Activated naive CD8-positive, alpha-beta T cell treated with anti-CD3 and anti-CD28 coated beads, Interleukin-2, amount 50 U/mL, for 24 hours (primary cell): Measurements from ENCODE around the gene SARS1.

Experiments
- ATAC-seq: fragments of 150-1000 bp; cut with Tn5 transposase; one replicate; pipeline ENCODE4 v1.10.0; 2021
- DNase-seq: peaks from one replicate; pipeline ENCODE4 v3.0.0; 2021
- H3K27ac Mint-ChIP-seq: one replicate; pipeline ENCODE4 v1.8.0; 2021; ENCODE audit warnings: mild to moderate bottlenecking, mixed read lengths
- H3K27me3 Mint-ChIP-seq: one replicate; pipeline ENCODE4 v1.8.0; 2021; ENCODE audit warnings: mixed read lengths
- H3K36me3 Mint-ChIP-seq: one replicate; pipeline ENCODE4 v1.8.0; 2021; ENCODE audit warnings: low read depth, mixed read lengths
- H3K4me1 Mint-ChIP-seq: one replicate; pipeline ENCODE4 v1.8.0; 2021; ENCODE audit warnings: mixed read lengths
- H3K4me3 Mint-ChIP-seq: one replicate; pipeline ENCODE4 v1.8.0; 2021; ENCODE audit warnings: mild to moderate bottlenecking, moderate library complexity, mixed read lengths
- H3K9me3 Mint-ChIP-seq: one replicate; pipeline ENCODE4 v1.8.0; 2021; ENCODE audit warnings: mixed read lengths

The SARS1 gene

GRCh38 chr1:109265741-109266330, 52.1 kb downstream of the SARS1 start:
- H3K4me3 Mint-ChIP-seq, result no peak overlapping the region

GRCh38 chr1:109266965-109267364, 53.2 kb downstream of the SARS1 start:
- Mint-ChIP-seq H3K36me3 (no peaks in the 10 kb centered on the region), H3K4me3 (no peak overlapping the region), H3K27ac (no peak overlapping the region)

More at GRCh38 chr1:109265741-109266330, 52.1 kb downstream of the SARS1 start:
- no peaks in the 10 kb centered on the region for H3K9me3 Mint-ChIP-seq
- H3K27ac Mint-ChIP-seq, result no peak overlapping the region
- peaks cover 2% of the 10 kb centered on the region for H3K27me3 Mint-ChIP-seq
- H3K4me1 Mint-ChIP-seq, result peaks cover 3% of the 10 kb centered on the region
- H3K36me3 Mint-ChIP-seq, result no peaks in the 10 kb centered on the region
- ATAC-seq, result no peak
- no peak for DNase-seq

GRCh38 chr1:109267743-109268300, 54.1 kb downstream of the SARS1 start:
- DNase-seq (no peak), ATAC-seq (no peak)
- H3K27ac Mint-ChIP-seq, result no peak overlapping the region
- peaks cover 3% of the 10 kb centered on the region for H3K4me1 Mint-ChIP-seq
- peaks cover 2% of the 10 kb centered on the region for H3K27me3 Mint-ChIP-seq
- no peak overlapping the region for H3K4me3 Mint-ChIP-seq
- no peaks in the 10 kb centered on the region for H3K36me3 Mint-ChIP-seq
- no peaks in the 10 kb centered on the region for H3K9me3 Mint-ChIP-seq

More at GRCh38 chr1:109266965-109267364, 53.2 kb downstream of the SARS1 start:
- DNase-seq (no peak), ATAC-seq (no peak)
- peaks cover 3% of the 10 kb centered on the region for H3K4me1 Mint-ChIP-seq
- H3K9me3 Mint-ChIP-seq, result no peaks in the 10 kb centered on the region
- peaks cover 2% of the 10 kb centered on the region for H3K27me3 Mint-ChIP-seq

- H3K4me1 Mint-ChIP-seq, result peaks cover under 1% of the 10 kb centered on the region
These were observed 54.9 kb downstream of the SARS1 start for GRCh38 chr1:109268431-109269211.

GRCh38 chr1:109269212-109269980, 55.7 kb downstream of the SARS1 start:
- no peaks in the 10 kb centered on the region for H3K9me3 Mint-ChIP-seq
- H3K27me3 Mint-ChIP-seq, result no peaks in the 10 kb centered on the region
- no peak for ATAC-seq

More at GRCh38 chr1:109268431-109269211, 54.9 kb downstream of the SARS1 start:
- no peaks in the 10 kb centered on the region for H3K9me3 Mint-ChIP-seq
- H3K27me3 Mint-ChIP-seq, result no peaks in the 10 kb centered on the region
- no peak for DNase-seq
- H3K4me3 Mint-ChIP-seq, result no peak overlapping the region
- H3K27ac Mint-ChIP-seq, result no peak overlapping the region
- H3K36me3 Mint-ChIP-seq, result no peaks in the 10 kb centered on the region
- no peak for ATAC-seq

GRCh38 chr1:109269981-109270622, 56.4 kb downstream of the SARS1 start:
- Mint-ChIP-seq H3K36me3 (no peaks in the 10 kb centered on the region), H3K27ac (no peak overlapping the region), H3K4me3 (no peak overlapping the region), H3K4me1 (no peaks in the 10 kb centered on the region), H3K9me3 (no peaks in the 10 kb centered on the region), H3K27me3 (no peaks in the 10 kb centered on the region)
- DNase-seq (no peak), ATAC-seq (no peak)

More at GRCh38 chr1:109269212-109269980, 55.7 kb downstream of the SARS1 start:
- Mint-ChIP-seq H3K4me3 (no peak overlapping the region), H3K36me3 (no peaks in the 10 kb centered on the region), H3K4me1 (no peaks in the 10 kb centered on the region), H3K27ac (no peak overlapping the region)
- DNase-seq, result no peak

GRCh38 chr1:109270623-109271317, 57.1 kb downstream of the SARS1 start:
- H3K4me3 Mint-ChIP-seq, result no peak overlapping the region
- no peaks in the 10 kb centered on the region for H3K27me3 Mint-ChIP-seq
- DNase-seq, result no peak
- H3K4me1 Mint-ChIP-seq, result no peaks in the 10 kb centered on the region
- H3K27ac Mint-ChIP-seq, result no peak overlapping the region
- H3K36me3 Mint-ChIP-seq, result no peaks in the 10 kb centered on the region
- ATAC-seq, result no peak
- H3K9me3 Mint-ChIP-seq, result no peaks in the 10 kb centered on the region

GRCh38 chr1:109271458-109271857, 57.7 kb downstream of the SARS1 start:
- H3K4me3 Mint-ChIP-seq, result no peak overlapping the region
- ATAC-seq (no peak), DNase-seq (no peak)
- no peaks in the 10 kb centered on the region for H3K9me3 Mint-ChIP-seq
- H3K27ac Mint-ChIP-seq, result no peak overlapping the region
- H3K36me3 Mint-ChIP-seq, result no peaks in the 10 kb centered on the region
- no peaks in the 10 kb centered on the region for H3K27me3 Mint-ChIP-seq
- H3K4me1 Mint-ChIP-seq, result no peaks in the 10 kb centered on the region

- H3K9me3 Mint-ChIP-seq, result no peaks in the 10 kb centered on the region
- ATAC-seq (no peak), DNase-seq (no peak)
- no peak overlapping the region for H3K27ac Mint-ChIP-seq
- peaks cover 2% of the 10 kb centered on the region for H3K4me1 Mint-ChIP-seq
- H3K36me3 Mint-ChIP-seq, result no peaks in the 10 kb centered on the region
- H3K4me3 Mint-ChIP-seq, result no peak overlapping the region
- H3K27me3 Mint-ChIP-seq, result no peaks in the 10 kb centered on the region
These were observed 58.5 kb downstream of the SARS1 start for GRCh38 chr1:109272021-109272799.

GRCh38 chr1:109272831-109273547, 59.3 kb downstream of the SARS1 start:
- H3K4me3 Mint-ChIP-seq, result no peak overlapping the region
- ATAC-seq (no peak), DNase-seq (no peak)
- H3K27me3 Mint-ChIP-seq, result no peaks in the 10 kb centered on the region
- no peak overlapping the region for H3K27ac Mint-ChIP-seq
- H3K36me3 Mint-ChIP-seq, result no peaks in the 10 kb centered on the region
- peaks cover 4% of the 10 kb centered on the region for H3K4me1 Mint-ChIP-seq
- H3K9me3 Mint-ChIP-seq, result no peaks in the 10 kb centered on the region

GRCh38 chr1:109273570-109274288, 60.0 kb downstream of the SARS1 start:
- no peak overlapping the region for H3K27ac Mint-ChIP-seq

More at GRCh38 chr1:109273570-109274288, 60.0 kb downstream of the SARS1 start:
- no peaks in the 10 kb centered on the region for H3K36me3 Mint-ChIP-seq
- H3K27me3 Mint-ChIP-seq, result no peaks in the 10 kb centered on the region
- no peak for ATAC-seq
- H3K4me1 Mint-ChIP-seq, result peaks cover 4% of the 10 kb centered on the region
- no peaks in the 10 kb centered on the region for H3K9me3 Mint-ChIP-seq
- no peak for DNase-seq
- H3K4me3 Mint-ChIP-seq, result no peak overlapping the region
